Uterus (tissue), 4 donors: Measurements from ENCODE around the gene CAMK2D. TPM values are rescaled to one million over a fixed set of nuclear protein-coding genes. Genes with fewer than 3 reads are reported as not detected.

Source experiments
- DNase-seq, 2 donors: peaks; one replicate each; pipeline ENCODE4 v3.0.0-alpha.2; 2019 to 2020
- H3K27ac ChIP-seq, 2 donors: fragments of 200-600 bp; sonication (generic); 1 replicate in 1 of 2; 2 replicates in 1 of 2; pipeline ENCODE4 v1.5.1; 2016 to 2018
- H3K27me3 ChIP-seq, 2 donors: fragments of 200-600 bp; sonication (generic); one replicate each; pipeline ENCODE4 v1.5.1; 2018 to 2019; ENCODE audit warnings: control low read depth in 1 of 2
- H3K36me3 ChIP-seq, 2 donors: fragments of 200-600 bp; sonication (generic); one replicate each; pipeline ENCODE4 v1.5.1; 2019; ENCODE audit warnings: control low read depth in 1 of 2
- H3K4me1 ChIP-seq, 2 donors: fragments of 200-600 bp; sonication (generic); one replicate each; pipeline ENCODE4 v1.5.1; 2018 to 2019; ENCODE audit warnings: control low read depth in 1 of 2
- H3K4me3 ChIP-seq, 2 donors: fragments of 200-600 bp; sonication (generic); 1 replicate in 1 of 2; 2 replicates in 1 of 2; pipeline ENCODE4 v1.5.1; 2018 to 2019; ENCODE audit warnings: mild to moderate bottlenecking in 1 of 2
- H3K9me3 ChIP-seq, 2 donors: fragments of 200-600 bp; sonication (generic); one replicate each; pipeline ENCODE4 v1.5.1; 2019; ENCODE audit warnings: control low read depth in 1 of 2
- POLR2A ChIP-seq, 2 donors: fragments of 450-650 bp; IDR thresholded peaks; one replicate each; pipeline ENCODE4 v1.6.1; 2016; ENCODE audit warnings: antibody characterized with exemption in 2 of 2, mild to moderate bottlenecking in 1 of 2, moderate library complexity in 1 of 2
- intact Hi-C: fragments of 100-400 bp; cut with DNase I; formaldehyde crosslinking; loops from one replicate; pipeline ENCODE4 v1.15.1; 2023; ENCODE audit warnings: low total_unique reads
- small RNA-seq: library from RNA; depleted of rRNA; stranded (forward); fragments of <200 nt; gene quantifications from one replicate; pipeline ENCODE3, GENCODE V24; 2016
- total RNA-seq, 4 donors: library from RNA; depleted of rRNA in 3 of 4; stranded (reverse); fragments of >200 nt in 3 of 4; gene quantifications; one replicate each; pipeline versions ENCODE4 v1.1.0 to v1.2.4, GENCODE V29; 2014 to 2023
- TF ChIP-seq, protein P1 (sequence below), 4 experiments: fragments of 200-600 bp in 2 of 4; fragments of 450-650 bp in 2 of 4; sonication (generic) in 2 of 4; IDR thresholded peaks; one replicate each; pipeline ENCODE4 v1.5.1; 2016 to 2019; ENCODE audit warnings: antibody characterized with exemption in 4 of 4, mild to moderate bottlenecking in 2 of 4, moderate library complexity in 1 of 4
- donor health status: DM: yes; HTN: yes; CAD: no.

Gene CAMK2D
- total RNA-seq, 4 donors from 2014 or later, result 41.5 to 95.3 (median 54.3) TPM

DNA sequence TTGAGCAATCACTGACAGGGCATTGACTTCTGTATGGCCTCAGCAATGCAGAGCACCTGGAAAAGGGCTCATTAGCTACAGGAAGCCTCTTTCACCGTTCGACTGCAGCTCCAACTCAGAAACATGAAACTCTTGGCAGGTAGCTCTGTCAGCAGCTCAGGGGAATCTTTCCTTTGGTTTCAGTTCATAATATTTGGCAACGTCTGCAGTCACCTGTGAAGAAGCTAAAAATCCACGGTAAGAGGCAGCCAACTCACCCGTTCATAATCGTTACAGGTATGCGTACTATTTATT, 354.9 kb downstream of the CAMK2D start:
- no peak for TF ChIP-seq POLR2A (IDR thresholded peaks at IDR 0.05)
- TF ChIP-seq, protein P1, sequence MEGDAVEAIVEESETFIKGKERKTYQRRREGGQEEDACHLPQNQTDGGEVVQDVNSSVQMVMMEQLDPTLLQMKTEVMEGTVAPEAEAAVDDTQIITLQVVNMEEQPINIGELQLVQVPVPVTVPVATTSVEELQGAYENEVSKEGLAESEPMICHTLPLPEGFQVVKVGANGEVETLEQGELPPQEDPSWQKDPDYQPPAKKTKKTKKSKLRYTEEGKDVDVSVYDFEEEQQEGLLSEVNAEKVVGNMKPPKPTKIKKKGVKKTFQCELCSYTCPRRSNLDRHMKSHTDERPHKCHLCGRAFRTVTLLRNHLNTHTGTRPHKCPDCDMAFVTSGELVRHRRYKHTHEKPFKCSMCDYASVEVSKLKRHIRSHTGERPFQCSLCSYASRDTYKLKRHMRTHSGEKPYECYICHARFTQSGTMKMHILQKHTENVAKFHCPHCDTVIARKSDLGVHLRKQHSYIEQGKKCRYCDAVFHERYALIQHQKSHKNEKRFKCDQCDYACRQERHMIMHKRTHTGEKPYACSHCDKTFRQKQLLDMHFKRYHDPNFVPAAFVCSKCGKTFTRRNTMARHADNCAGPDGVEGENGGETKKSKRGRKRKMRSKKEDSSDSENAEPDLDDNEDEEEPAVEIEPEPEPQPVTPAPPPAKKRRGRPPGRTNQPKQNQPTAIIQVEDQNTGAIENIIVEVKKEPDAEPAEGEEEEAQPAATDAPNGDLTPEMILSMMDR (IDR thresholded peaks at IDR 0.05), result no peak
- H3K9me3 ChIP-seq, result no peaks in the 10 kb centered on the region
- no peaks in the 10 kb centered on the region for H3K27me3 ChIP-seq
- intact Hi-C loops, result no loop called here
- H3K36me3 ChIP-seq, result no peaks in the 10 kb centered on the region
- no peak overlapping the region for H3K4me3 ChIP-seq
- no peak overlapping the region for H3K27ac ChIP-seq
- DNase-seq, result no peak
- no peaks in the 10 kb centered on the region for H3K4me1 ChIP-seq

GRCh38 chr4:113405874-113406722, 355.4 kb downstream of the CAMK2D start:
- no peak for DNase-seq
- Histone ChIP-seq H3K27ac (no peak overlapping the region), H3K4me1 (no peaks in the 10 kb centered on the region), H3K36me3 (no peaks in the 10 kb centered on the region), H3K27me3 (no peaks in the 10 kb centered on the region), H3K4me3 (no peak overlapping the region), H3K9me3 (no peaks in the 10 kb centered on the region)
- TF ChIP-seq POLR2A (IDR thresholded peaks at IDR 0.05), result no peak
- intact Hi-C loops, result no loop called here

DNA sequence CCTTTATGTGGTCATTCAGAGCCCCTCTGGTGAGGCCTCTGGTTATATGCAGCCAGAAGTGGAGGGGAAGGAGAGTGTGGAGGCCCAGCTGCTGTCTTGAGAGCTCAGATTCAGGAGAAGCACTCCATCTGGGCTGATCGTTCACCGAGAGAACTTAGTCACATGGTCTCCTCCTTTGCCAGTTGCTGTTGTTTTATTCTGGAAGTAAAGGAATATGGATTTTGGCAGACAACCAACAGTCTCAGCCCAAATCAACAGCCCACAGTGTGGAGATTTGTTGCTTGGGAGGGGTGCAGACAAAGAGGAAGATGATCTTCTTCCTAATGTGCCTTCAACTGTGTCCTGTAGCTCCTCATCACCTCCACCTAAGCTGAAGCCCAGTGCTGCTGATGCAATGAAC, 356.7 kb downstream of the CAMK2D start:
- no peak overlapping the region for H3K4me3 ChIP-seq
- intact Hi-C loops, result no loop called here
- no peaks in the 10 kb centered on the region for H3K36me3 ChIP-seq
- H3K9me3 ChIP-seq, result no peaks in the 10 kb centered on the region
- H3K27me3 ChIP-seq, result no peaks in the 10 kb centered on the region
- H3K4me1 ChIP-seq, result no peaks in the 10 kb centered on the region
- TF ChIP-seq, protein P1 (IDR thresholded peaks at IDR 0.05), result no peak
- TF ChIP-seq POLR2A (IDR thresholded peaks at IDR 0.05), result no peak
- DNase-seq, result no peak
- H3K27ac ChIP-seq, result no peak overlapping the region

DNA sequence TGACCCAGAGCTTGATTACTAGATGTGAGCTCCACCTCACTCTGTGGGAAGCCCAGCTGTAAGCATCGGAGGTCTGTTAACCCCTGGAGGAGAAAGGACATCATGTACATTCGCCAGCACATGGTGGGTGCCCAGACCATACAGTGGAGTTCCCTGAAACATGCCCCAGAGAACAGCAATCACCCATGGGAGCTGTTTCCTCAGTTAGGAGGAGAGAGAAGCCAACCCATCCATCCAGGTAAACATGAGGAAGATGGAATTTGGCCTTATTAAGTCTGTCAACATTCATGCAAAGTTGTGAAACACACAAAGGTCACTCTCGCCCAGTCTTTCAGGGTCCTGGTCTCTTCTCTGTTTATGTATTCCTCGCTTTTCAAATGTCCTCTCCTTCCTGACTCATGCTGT, 357.4 kb downstream of the CAMK2D start:
- Histone ChIP-seq H3K27ac (no peak overlapping the region), H3K27me3 (no peaks in the 10 kb centered on the region), H3K36me3 (no peaks in the 10 kb centered on the region), H3K4me3 (no peak overlapping the region), H3K4me1 (no peaks in the 10 kb centered on the region), H3K9me3 (no peaks in the 10 kb centered on the region)
- no peak for TF ChIP-seq POLR2A (IDR thresholded peaks at IDR 0.05)
- TF ChIP-seq, protein P1 (IDR thresholded peaks at IDR 0.05), result no peak
- DNase-seq, result no peak
- intact Hi-C loops, result no loop called here

Small RNAs within 50 kb of the gene (small RNA-seq; reads per million reads assigned to genes)
- gene RN7SL184P, result not detected
- gene RNU1-138P, result not detected

Other genes starting within 250 kb of the CAMK2D start
- 10 to 100 TPM in 2 of 4 donors, 1 to 10 TPM in 2; 7.0 to 37.9 (median 9.8) TPM for gene ARSJ, start 217.9 kb upstream of the CAMK2D start, total RNA-seq